HG02885 (cell line): ENCODE data around the gene C2orf76.
"Not testable (repeated sequence)": the region's sequence is repeated elsewhere in the genome, so short reads cannot be mapped to it uniquely, and the experiment has no call there.

Experiments used
- ATAC-seq: cut with Tn5 transposase; IDR thresholded peaks from one replicate; pipeline ENCODE4 v1.9.1; 2021; ENCODE audit warnings: mild to moderate bottlenecking; ENCODE audit not compliant: unreplicated experiment, poor library complexity

C2orf76 gene

GRCh38 chr2:119304847-119305246 lies 61.8 kb downstream of the C2orf76 start:
- ATAC-seq = no peak

- ATAC-seq = no peak
Measured at GRCh38 chr2:119301413-119301812, 65.2 kb downstream of the C2orf76 start.

GRCh38 chr2:119295688-119296375 lies 70.8 kb downstream of the C2orf76 start:
- ATAC-seq = no peak

- no peak for ATAC-seq
Measured at GRCh38 chr2:119294671-119295070, 72.0 kb downstream of the C2orf76 start.

GRCh38 chr2:119293900-119294299 lies 72.7 kb downstream of the C2orf76 start:
- ATAC-seq = no peak

GRCh38 chr2:119293254-119293653 lies 73.4 kb downstream of the C2orf76 start:
- no peak for ATAC-seq

- peak; percentile 37 for ATAC-seq
Measured at GRCh38 chr2:119292226-119292625, 74.4 kb downstream of the C2orf76 start.

GRCh38 chr2:119291588-119292167 lies 75.0 kb downstream of the C2orf76 start:
- ATAC-seq = no peak

- peak; percentile 98 for ATAC-seq
Measured at GRCh38 chr2:119290859-119291587, 75.6 kb downstream of the C2orf76 start.

GRCh38 chr2:119289642-119290041 lies 77.0 kb downstream of the C2orf76 start:
- no peak for ATAC-seq

GRCh38 chr2:119289093-119289492 lies 77.5 kb downstream of the C2orf76 start:
- ATAC-seq = no peak

- ATAC-seq = no peak
Measured at GRCh38 chr2:119288576-119288975, 78.1 kb downstream of the C2orf76 start.

- ATAC-seq = no peak
Measured at GRCh38 chr2:119286661-119287060, 80.0 kb downstream of the C2orf76 start.

GRCh38 chr2:119283873-119284331 lies 82.7 kb downstream of the C2orf76 start:
- no peak for ATAC-seq

GRCh38 chr2:119282996-119283511 lies 83.6 kb downstream of the C2orf76 start:
- no peak for ATAC-seq

GRCh38 chr2:119282146-119282995 lies 84.3 kb downstream of the C2orf76 start:
- no peak for ATAC-seq

GRCh38 chr2:119280680-119281079 lies 86.0 kb downstream of the C2orf76 start:
- ATAC-seq = no peak

GRCh38 chr2:119279666-119280065 lies 87.0 kb downstream of the C2orf76 start:
- no peak for ATAC-seq

- no peak for ATAC-seq
Measured at GRCh38 chr2:119278946-119279345, 87.7 kb downstream of the C2orf76 start.

- not testable (repeated sequence) for ATAC-seq
Measured at GRCh38 chr2:119278385-119278784, 88.2 kb downstream of the C2orf76 start.
